Epidermal melanocyte (primary cell): Measurements from ENCODE around the gene NRG3.

Source experiments
- DNase-seq: peaks from one replicate; pipeline ENCODE4 v3.0.0; 2011; ENCODE audit warnings: low spot score; ENCODE audit not compliant: insufficient read length

Gene NRG3

DNA sequence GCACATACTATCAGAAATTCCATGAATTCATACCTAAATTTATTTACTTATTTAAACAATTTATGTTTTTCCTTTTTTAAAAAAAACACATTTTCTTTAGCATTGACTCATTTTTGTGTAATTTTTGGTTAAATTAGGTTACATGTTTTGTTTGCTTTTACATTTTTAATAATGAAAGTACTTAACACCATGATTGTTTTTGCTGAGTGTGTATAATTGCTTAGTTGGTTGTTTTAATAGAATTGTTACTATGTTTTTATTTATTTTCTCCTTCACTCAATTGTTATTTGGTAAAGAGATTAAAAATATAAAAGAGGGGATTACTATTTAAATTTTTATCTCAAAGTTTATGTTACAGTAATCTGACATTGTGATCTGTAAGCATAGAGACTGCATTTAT is 508.4 kb downstream of the NRG3 start:
- DNase-seq, result no peak

GRCh38 chr10:82390866-82391658 is 516.1 kb downstream of the NRG3 start:
- DNase-seq, result no peak

- DNase-seq, result no peak
Measured at GRCh38 chr10:82391971-82392370, 517.0 kb downstream of the NRG3 start.

GRCh38 chr10:82392533-82392932 is 517.5 kb downstream of the NRG3 start:
- no peak for DNase-seq

- DNase-seq, result no peak
Measured at GRCh38 chr10:82394122-82394521, 519.1 kb downstream of the NRG3 start.

DNA sequence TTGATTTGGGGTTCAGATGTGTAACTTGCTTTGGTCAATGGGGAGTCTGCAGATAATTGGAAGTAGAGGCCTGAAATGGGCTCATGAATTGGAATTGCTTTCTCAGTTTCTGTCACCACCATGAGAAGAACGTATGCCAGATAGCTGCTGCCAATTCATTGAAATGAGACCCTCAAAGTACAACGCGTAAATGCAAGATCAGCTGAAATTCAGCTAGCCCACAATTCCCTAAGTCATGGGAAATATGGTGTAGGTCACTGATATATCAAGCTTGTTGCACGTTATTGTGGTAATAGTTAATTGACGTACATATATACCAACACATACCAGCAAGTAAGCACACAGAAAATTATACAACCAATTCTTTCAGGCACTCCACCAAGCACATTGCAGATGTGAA is 520.0 kb downstream of the NRG3 start:
- no peak for DNase-seq

DNA sequence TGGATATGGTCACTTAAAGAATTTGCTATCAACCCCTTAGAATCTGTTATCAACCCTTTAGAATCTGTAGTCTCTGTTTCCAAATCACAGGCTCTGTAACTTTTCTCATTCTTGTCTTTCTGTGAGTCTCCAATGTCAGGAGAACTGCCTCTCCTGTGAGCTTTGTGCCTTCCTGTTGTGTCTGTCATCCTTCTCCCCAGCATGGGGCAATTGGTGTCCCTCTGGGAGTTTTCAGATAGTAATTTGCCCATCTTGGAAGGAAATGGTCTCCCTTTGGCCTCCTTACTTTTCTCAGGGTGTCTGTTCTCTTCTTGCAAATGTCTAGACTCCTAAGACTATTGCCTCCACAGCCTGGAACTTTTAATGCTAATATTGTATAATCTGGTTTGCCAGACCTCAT is 521.9 kb downstream of the NRG3 start:
- no peak for DNase-seq

DNA sequence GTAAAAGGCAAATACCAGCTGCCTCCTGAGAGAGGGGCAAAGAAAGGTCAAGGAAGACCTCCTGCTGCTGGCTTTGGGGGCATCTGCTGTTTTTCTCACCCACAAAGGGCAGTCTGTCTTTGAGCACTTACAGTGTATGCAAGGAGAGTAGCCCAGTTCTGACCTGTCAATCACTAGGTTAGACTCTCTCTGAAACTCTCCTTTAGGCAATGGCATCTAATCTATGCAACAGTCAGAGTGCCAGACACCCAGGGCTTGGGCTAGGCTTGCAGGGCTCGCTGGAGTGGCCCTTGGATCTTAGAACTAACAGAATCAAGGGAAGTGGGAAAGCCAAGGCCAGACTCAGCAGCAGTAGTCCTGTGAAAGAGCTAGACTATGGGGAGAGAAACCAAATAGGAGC is 522.9 kb downstream of the NRG3 start:
- no peak for DNase-seq

DNA sequence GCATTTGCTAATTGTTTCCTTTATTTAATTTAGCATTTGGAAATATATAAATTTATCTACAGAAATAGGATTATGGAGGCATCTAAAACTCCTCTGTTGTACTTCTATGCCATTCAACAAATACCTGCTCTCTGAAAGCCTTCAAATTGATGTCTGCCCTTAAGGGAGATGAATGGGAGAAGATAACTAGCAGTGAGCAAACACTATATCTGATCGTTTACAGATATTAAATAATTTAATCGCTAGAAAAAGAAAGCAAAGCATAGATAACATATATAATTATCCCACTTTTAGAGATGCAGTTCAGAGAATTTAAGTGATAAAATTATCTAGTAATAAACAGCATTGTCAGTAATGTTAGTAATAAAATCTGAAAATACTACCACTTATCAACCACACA is 524.9 kb downstream of the NRG3 start:
- no peak for DNase-seq

GRCh38 chr10:82400841-82401240 is 525.8 kb downstream of the NRG3 start:
- no peak for DNase-seq

DNA sequence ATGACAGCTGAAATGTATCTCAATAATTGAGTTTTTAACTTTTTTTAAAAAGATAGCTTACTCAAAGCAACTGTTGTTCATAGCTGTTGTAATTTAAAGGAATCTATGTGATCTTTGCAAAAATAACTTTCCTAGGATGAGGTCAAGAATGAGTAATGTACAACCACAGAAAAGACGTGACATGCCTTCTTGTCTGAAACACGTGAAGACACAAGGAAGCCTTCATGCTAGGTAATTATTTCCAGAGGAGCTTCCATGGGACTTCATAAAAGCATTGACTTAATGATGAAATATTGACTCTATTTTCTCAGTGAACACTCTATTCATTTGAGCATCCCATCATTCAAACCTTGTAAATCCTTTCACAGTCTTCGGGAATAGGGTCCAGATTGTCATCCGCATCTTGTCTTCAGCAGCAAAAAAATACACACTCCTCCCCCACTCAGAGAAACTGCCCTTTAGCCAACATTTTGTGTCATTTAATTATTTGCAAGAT is 528.0 kb downstream of the NRG3 start:
- no peak for DNase-seq

DNA sequence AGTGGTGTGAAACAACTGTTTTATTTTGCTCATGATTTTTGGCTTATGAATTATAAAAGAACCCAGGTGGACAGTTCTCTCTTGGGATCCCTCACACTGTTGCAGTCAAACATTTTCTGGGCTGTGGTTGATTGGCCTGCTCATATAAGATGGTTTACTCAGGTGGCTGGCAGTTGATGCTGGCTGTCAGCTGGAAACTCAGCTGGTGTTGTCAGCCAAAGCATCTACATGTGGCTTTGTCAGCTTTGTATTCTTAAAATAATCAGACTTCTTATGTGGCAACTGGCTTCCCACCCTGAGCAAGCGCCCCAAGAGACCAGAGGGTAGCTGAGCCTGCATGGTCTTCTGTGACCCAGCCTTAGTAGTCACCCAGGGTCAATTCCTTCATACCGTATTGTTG is 534.7 kb downstream of the NRG3 start:
- DNase-seq, result no peak

DNA sequence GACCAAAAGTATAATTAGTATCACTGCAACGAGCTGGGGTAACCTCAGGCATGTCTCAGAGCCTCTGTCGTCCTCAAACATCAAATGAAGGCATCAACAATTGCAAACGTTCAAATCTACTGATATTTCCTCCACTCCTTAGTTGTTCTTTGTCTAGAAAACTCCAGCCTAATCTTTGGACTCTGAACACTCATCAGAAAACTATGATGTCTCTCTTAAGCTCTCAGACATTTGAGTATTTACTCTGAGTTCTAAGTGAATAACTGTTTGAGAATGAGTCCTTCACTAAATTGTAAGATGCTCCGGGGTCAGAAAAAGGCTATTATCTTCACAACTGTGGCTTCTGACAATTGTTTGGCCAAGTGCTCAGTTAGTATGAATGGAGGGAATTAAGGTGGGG is 536.4 kb downstream of the NRG3 start:
- no peak for DNase-seq

- no peak for DNase-seq
Measured at GRCh38 chr10:82420001-82420400, 545.0 kb downstream of the NRG3 start.

- no peak for DNase-seq
Measured at GRCh38 chr10:82429302-82429701, 554.3 kb downstream of the NRG3 start.

- DNase-seq, result no peak
Measured at GRCh38 chr10:82438277-82438676, 563.3 kb downstream of the NRG3 start.

GRCh38 chr10:82440775-82441174 is 565.8 kb downstream of the NRG3 start:
- no peak for DNase-seq

GRCh38 chr10:82452046-82452445 is 577.1 kb downstream of the NRG3 start:
- DNase-seq, result no peak

- DNase-seq, result no peak
Measured at GRCh38 chr10:82452676-82453075, 577.7 kb downstream of the NRG3 start.

- DNase-seq, result no peak
Measured at GRCh38 chr10:82453678-82454293, 578.8 kb downstream of the NRG3 start.

- no peak for DNase-seq
Measured at GRCh38 chr10:82462910-82463551, 588.0 kb downstream of the NRG3 start.

DNA sequence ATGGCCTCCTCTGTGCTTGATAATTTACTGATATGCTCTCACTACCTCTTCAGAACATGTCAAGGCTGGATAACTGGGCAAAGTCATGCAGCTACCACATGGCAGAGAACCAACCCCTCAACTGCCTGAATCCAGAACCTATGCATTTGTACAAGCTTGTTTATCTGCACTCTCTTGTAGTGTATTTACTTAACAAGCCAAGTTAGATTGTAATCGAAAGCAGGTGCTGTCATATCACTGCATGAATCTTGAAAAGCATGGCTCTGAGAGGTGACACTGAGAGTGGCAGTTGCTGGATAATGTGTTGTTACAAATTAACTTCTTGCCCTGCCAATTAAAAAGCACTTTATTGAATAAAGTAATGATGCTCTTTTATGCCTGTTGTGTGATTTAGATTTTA is 588.6 kb downstream of the NRG3 start:
- no peak for DNase-seq
